WI38 (cell line): ENCODE measurements around the gene CTPS1.

ENCODE experiments used
- H3K4me3 ChIP-seq: 2 replicates; pipeline ENCODE4 v1.5.1; 2011; ENCODE audit warnings: low read depth, mild to moderate bottlenecking, control low read depth, low read length
- TF ChIP-seq, protein P1 (sequence below): IDR thresholded peaks from 2 replicates; pipeline ENCODE4 v1.5.1; 2012; ENCODE audit warnings: low read depth, mild to moderate bottlenecking, control low read depth, low read length

Gene CTPS1

DNA sequence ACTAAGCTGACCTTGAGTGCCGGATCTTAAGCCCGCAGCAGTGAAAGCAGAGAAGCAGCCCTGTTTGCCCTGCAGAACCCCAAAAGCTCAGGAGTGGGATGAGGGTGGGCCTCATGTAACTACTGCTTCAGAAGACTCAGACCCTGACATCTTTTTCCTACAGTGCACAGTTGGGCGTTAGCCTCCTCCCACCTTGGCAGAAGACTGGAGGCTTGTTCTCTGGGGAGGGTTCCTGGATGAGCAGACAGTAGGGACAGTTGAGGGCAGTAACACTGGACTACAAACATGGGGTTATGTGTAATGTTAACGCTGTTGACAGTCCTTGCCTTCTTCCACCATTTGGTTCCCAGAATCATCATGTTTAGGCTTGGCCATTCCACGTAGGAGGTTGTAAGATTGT lies 9.6 kb downstream of the CTPS1 start:
- no peak overlapping the region for H3K4me3 ChIP-seq
- TF ChIP-seq, protein P1, sequence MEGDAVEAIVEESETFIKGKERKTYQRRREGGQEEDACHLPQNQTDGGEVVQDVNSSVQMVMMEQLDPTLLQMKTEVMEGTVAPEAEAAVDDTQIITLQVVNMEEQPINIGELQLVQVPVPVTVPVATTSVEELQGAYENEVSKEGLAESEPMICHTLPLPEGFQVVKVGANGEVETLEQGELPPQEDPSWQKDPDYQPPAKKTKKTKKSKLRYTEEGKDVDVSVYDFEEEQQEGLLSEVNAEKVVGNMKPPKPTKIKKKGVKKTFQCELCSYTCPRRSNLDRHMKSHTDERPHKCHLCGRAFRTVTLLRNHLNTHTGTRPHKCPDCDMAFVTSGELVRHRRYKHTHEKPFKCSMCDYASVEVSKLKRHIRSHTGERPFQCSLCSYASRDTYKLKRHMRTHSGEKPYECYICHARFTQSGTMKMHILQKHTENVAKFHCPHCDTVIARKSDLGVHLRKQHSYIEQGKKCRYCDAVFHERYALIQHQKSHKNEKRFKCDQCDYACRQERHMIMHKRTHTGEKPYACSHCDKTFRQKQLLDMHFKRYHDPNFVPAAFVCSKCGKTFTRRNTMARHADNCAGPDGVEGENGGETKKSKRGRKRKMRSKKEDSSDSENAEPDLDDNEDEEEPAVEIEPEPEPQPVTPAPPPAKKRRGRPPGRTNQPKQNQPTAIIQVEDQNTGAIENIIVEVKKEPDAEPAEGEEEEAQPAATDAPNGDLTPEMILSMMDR: no peak

DNA sequence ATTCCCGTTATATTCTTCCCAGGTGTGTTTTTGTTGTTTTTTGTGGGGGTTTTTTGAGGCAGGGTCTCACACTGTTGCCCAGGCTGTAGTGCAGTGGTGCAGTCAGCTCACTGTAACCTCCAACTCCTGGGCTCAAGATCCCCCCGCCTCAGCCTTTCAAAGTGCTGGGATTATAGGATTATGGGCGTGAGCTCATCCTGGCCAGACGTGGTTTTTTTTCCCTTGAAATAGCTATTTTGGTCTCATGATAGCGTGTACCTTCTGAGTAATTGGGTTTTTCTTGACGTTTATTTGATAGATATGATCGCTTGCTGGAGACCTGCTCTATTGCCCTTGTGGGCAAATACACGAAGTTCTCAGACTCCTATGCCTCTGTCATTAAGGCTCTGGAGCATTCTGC lies 17.6 kb downstream of the CTPS1 start:
- TF ChIP-seq, protein P1: no peak
- H3K4me3 ChIP-seq: no peak overlapping the region

DNA sequence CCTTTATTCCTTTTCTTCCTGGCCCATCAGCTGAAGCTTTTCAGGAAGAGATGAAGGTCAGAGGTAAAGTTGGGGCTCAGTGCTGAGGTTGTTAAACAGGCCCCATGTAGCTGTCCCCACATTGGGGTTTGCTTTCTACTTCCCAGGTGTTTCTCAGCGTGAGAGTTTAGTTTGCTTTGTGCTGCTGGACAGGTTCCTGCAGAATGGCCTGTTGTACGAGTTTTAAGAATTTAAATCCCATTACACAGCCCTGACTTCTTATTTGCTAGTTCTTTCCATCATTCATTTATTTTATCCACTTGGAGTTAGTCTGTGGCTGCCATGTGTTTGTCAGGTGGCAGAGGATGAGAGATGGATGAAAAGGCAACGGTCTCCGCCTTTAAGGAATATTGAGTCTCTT lies 19.2 kb downstream of the CTPS1 start:
- TF ChIP-seq, protein P1: no peak
- H3K4me3 ChIP-seq: no peak overlapping the region

DNA sequence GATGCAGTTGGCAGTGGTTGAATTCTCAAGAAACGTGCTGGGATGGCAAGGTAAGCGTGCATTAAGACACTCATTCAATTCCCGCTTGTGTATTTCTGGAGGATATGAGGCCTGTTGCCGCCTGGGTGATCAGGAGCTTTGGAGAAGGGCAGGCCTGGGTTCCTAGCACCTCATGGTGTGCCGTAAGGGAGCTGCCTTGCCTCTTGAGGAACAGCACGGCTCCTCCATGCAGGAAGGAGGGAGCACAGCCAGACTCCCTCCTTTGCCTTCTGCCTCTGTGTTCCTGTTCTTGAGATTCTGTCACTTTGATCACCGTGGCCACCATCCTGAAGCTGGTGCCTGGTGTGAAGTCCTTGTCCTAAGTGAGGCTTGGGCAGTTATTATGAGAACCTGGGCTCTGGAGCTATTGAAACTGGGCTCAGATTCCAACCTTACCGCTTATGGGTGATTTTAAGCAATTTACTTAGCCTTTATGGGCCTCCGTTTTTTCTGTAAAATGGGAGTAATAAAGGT lies 23.7 kb downstream of the CTPS1 start:
- TF ChIP-seq, protein P1: no peak
- H3K4me3 ChIP-seq: no peak overlapping the region

DNA sequence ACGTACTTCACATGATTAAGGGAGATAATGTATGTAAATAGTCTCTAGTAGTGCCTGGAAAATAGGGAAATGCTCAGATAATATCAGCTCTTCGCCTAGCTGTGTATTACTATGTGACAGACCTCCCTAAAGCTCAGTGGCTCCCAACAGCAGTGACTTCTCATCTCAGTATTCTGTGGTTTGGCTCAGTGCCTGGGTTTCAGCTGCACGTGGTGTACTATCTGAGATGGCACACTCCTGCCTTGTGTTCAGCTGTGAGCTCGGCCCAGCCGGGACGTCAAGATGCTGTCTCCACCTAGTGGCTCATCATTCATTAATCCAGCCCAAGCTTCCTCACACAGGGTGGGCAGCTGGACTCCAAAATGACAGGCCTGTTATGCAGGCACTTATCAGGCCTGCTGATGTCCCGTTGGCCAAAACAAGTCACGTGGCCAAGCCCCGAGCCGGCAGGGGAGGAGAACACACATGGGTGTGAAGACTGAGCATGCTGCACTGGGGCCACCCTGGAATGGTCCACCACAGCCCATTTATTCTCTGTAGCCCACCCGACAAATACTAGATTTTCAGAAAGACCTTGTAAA lies 24.2 kb downstream of the CTPS1 start:
- TF ChIP-seq, protein P1: peak; percentile 51
- no peak overlapping the region for H3K4me3 ChIP-seq

DNA sequence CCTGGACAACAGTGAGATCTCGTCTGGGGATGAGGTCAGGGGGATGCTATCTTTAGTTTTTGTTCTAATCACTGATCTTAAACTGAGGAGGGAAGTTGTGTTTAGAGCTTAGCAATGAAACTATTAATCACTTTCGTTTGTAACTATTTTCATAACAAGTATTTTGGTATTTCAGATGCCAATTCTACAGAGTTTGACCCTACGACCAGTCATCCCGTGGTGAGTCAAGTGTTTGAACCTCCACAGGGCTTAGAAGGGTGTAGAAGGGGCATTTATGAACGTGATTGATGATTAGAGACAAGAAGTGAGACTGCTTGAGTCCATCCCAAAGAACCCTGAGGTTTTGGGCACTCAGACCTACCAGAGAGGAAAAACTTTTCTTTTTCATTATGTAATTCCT lies 26.4 kb downstream of the CTPS1 start:
- H3K4me3 ChIP-seq: no peak overlapping the region
- TF ChIP-seq, protein P1: no peak

DNA sequence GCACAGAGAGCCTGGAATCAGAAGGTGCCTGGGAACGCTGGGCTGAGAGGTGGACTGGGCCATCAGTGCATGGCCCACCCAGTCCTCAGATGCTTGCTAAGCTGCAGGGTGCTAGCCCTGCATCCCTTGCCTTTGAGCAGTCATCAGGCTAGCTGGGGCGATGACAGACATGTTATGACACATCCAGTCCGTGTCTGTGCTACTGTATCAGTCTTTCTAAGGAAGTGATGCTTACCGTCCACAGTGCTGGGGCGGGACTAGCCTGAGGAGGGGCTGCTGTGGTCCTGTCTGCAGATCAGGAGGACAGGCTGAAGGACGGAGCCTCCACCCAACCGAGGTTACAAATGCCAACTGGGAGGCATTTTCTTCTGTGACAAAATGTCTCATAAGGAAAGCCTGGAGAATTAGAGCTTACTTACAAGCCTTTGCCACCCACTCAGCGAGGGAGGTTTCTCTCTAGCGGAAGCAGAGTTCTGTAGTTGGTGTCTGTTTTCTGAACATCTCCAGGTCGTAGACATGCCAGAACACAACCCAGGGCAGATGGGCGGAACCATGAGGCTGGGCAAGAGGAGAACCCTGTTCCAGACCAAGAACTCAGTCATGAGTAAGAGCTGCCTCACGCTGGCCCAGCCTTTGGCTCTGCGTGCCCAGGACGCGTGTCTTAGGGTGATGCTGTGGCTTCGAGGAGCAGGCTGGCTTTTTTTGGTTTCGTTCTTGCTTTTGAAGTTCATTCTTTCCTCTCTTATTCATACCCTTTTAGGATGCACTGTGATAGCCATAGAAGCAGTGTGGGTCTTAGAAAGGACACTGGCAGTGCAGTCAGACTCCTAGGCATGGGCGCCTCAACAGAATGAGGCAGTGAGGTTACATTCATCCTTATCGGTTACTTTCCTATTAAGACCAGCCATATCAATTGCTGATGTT lies 27.7 kb downstream of the CTPS1 start:
- TF ChIP-seq, protein P1: no peak
- no peak overlapping the region for H3K4me3 ChIP-seq
